Measurements from ENCODE around the gene RP9.

DNA sequence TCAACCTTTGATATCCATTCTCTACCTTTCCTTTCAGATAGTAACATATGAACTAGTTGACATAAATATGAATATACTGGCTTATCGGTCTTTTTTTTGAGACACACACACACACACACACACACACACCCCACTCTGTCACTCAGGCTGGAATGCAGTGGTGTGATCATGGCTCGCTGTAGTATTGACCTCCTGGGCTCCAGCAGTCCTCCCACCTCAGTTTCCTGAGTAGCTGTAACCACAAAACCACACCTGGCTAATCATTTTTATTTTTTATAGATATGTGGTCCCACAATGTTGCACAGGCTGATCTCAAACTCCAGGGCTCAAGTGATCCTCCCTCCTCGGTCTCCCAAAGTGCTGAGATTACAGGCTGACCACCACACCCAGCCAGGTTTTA is 32.5 kb downstream of the RP9 start:
- no peak for TF ChIP-seq FOS (IDR thresholded peaks at IDR 0.05; ENCODE audit: low read depth, low read length)
- TF ChIP-seq RCOR1 (IDR thresholded peaks at IDR 0.05; ENCODE audit: insufficient replicate concordance, low read length), result no peak
- TF ChIP-seq POLR2A (IDR thresholded peaks at IDR 0.05; ENCODE audit: low read depth, low read length), result no peak
- no peak for TF ChIP-seq RFX5 (IDR thresholded peaks at IDR 0.05; ENCODE audit: low read depth, low read length)
- TF ChIP-seq, protein P1, sequence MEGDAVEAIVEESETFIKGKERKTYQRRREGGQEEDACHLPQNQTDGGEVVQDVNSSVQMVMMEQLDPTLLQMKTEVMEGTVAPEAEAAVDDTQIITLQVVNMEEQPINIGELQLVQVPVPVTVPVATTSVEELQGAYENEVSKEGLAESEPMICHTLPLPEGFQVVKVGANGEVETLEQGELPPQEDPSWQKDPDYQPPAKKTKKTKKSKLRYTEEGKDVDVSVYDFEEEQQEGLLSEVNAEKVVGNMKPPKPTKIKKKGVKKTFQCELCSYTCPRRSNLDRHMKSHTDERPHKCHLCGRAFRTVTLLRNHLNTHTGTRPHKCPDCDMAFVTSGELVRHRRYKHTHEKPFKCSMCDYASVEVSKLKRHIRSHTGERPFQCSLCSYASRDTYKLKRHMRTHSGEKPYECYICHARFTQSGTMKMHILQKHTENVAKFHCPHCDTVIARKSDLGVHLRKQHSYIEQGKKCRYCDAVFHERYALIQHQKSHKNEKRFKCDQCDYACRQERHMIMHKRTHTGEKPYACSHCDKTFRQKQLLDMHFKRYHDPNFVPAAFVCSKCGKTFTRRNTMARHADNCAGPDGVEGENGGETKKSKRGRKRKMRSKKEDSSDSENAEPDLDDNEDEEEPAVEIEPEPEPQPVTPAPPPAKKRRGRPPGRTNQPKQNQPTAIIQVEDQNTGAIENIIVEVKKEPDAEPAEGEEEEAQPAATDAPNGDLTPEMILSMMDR (conservative IDR thresholded peaks at IDR 0.05; ENCODE audit: low read depth, low read length), result no peak
- TF ChIP-seq RAD21 (IDR thresholded peaks at IDR 0.05; ENCODE audit: low read length), result no peak
- TF ChIP-seq, protein P2, sequence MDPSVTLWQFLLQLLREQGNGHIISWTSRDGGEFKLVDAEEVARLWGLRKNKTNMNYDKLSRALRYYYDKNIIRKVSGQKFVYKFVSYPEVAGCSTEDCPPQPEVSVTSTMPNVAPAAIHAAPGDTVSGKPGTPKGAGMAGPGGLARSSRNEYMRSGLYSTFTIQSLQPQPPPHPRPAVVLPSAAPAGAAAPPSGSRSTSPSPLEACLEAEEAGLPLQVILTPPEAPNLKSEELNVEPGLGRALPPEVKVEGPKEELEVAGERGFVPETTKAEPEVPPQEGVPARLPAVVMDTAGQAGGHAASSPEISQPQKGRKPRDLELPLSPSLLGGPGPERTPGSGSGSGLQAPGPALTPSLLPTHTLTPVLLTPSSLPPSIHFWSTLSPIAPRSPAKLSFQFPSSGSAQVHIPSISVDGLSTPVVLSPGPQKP (IDR thresholded peaks at IDR 0.05; ENCODE audit: borderline replicate concordance, low read depth, low read length), result no peak
